Caco-2 (cell line): ENCODE data around the gene NKX2-3. TPM values are rescaled to one million over a fixed set of nuclear protein-coding genes. Genes with fewer than 3 reads are reported as not detected.

Experiments used
- BruUV-seq: library from RNA; stranded (reverse); fragments of 400-500 nt; replicated peaks from 2 replicates; lab custom pipeline; 2021; lab: Mats Ljungman, UMichigan
- CTCF ChIA-PET: fragments of 300-600 bp; sonication (Branson Sonifier 250); formaldehyde crosslinking; loops from one replicate; lab custom pipeline; 2022; ENCODE audit warnings: antibody characterized with exemption; lab: Charles Lee
- POLR2A ChIA-PET: fragments of 300-600 bp; sonication (Branson Sonifier 250); formaldehyde crosslinking; loops from one replicate; lab custom pipeline; 2022; ENCODE audit warnings: antibody characterized with exemption; lab: Charles Lee
- DNase-seq, 2 experiments: peaks; one replicate each; pipeline versions ENCODE4 v3.0.0 to v3.0.0-alpha.2; 2020 to 2022
- H3K27me3 ChIP-seq: replicated peaks from 2 replicates; pipeline ENCODE4 v1.6.0; 2011; ENCODE audit warnings: low read length; ENCODE audit not compliant: control insufficient read depth, insufficient read depth
- H3K36me3 ChIP-seq: 2 replicates; pipeline ENCODE4 v1.5.1; 2011; ENCODE audit warnings: low read length; ENCODE audit not compliant: control insufficient read depth, insufficient read depth
- H3K4me1 ChIP-seq: fragments of 250-450 bp; sonication (Bioruptor Pico); 2 replicates; pipeline ENCODE4 v1.5.1; 2020; ENCODE audit warnings: mild to moderate bottlenecking
- H3K4me3 ChIP-seq: 2 replicates; pipeline ENCODE4 v1.5.1; 2011; ENCODE audit warnings: low read depth, mild to moderate bottlenecking, control low read depth, low read length
- H3K9me3 ChIP-seq: fragments of 250-450 bp; sonication (Bioruptor Pico); 2 replicates; pipeline ENCODE4 v1.5.1; 2020; ENCODE audit warnings: mild to moderate bottlenecking, moderate library complexity
- H3K27ac Mint-ChIP-seq: one replicate; pipeline ENCODE4 v1.8.0; 2022; ENCODE audit warnings: mixed read lengths; ENCODE audit not compliant: unreplicated experiment
- H3K27me3 Mint-ChIP-seq: one replicate; pipeline ENCODE4 v1.8.0; 2022; ENCODE audit warnings: mixed read lengths; ENCODE audit not compliant: insufficient read depth, unreplicated experiment
- H3K36me3 Mint-ChIP-seq: one replicate; pipeline ENCODE4 v1.8.0; 2022; ENCODE audit warnings: mild to moderate bottlenecking, mixed read lengths; ENCODE audit not compliant: insufficient read depth, unreplicated experiment
- H3K4me1 Mint-ChIP-seq: one replicate; pipeline ENCODE4 v1.8.0; 2022; ENCODE audit warnings: low read depth, mixed read lengths; ENCODE audit not compliant: unreplicated experiment
- H3K4me3 Mint-ChIP-seq: one replicate; pipeline ENCODE4 v1.8.0; 2022; ENCODE audit warnings: mild to moderate bottlenecking, moderate library complexity, mixed read lengths; ENCODE audit not compliant: unreplicated experiment
- H3K9me3 Mint-ChIP-seq: one replicate; pipeline ENCODE4 v1.8.0; 2022; ENCODE audit warnings: mixed read lengths; ENCODE audit not compliant: unreplicated experiment
- CTCF ChIP-seq, 2 experiments: fragments of 200-600 bp in 1 of 2; IDR thresholded peaks; 1 replicate in 1 of 2; 2 replicates in 1 of 2; pipeline versions ENCODE4 v1.5.1 to v1.8.0; 2011 to 2022; ENCODE audit warnings: antibody characterized with exemption in 1 of 2, control low read depth in 1 of 2, inconsistent platforms in 1 of 2, low read depth in 1 of 2, low read length in 1 of 2, mild to moderate bottlenecking in 1 of 2, moderate library complexity in 1 of 2; ENCODE audit not compliant: insufficient read depth in 1 of 2, severe bottlenecking in 1 of 2, unreplicated experiment in 1 of 2
- intact Hi-C: fragments of 100-400 bp; cut with micrococcal nuclease; formaldehyde crosslinking; loops from one replicate; pipeline ENCODE4 v1.10.0; 2022; ENCODE audit not compliant: unreplicated experiment
- total RNA-seq: library from RNA; stranded (reverse); gene quantifications from 2 replicates; pipeline ENCODE4 v1.2.3, GENCODE V29; 2022

Gene NKX2-3
- total RNA-seq, 1 experiment from 2014 or later, result 0.43 TPM

GRCh38 chr10:99528494-99529441 lies 4.0 kb upstream of the NKX2-3 start:
- no peak overlapping the region for H3K4me3 ChIP-seq
- no peaks in the 10 kb centered on the region for H3K27me3 Mint-ChIP-seq
- H3K36me3 Mint-ChIP-seq, result peaks cover 4% of the 10 kb centered on the region
- no peak overlapping the region for H3K4me3 Mint-ChIP-seq
- H3K9me3 ChIP-seq, result no peaks in the 10 kb centered on the region
- no peak for DNase-seq
- no peak for TF ChIP-seq CTCF (IDR thresholded peaks at IDR 0.05; ENCODE audit: insufficient read depth in 1 of 2, low read depth in 1 of 2, low read length in 1 of 2, severe bottlenecking in 1 of 2, unreplicated experiment in 1 of 2)
- H3K36me3 ChIP-seq, result no peaks in the 10 kb centered on the region
- ChIA-PET POLR2A (no interaction called here), CTCF (no interaction called here)
- intact Hi-C loops, result no loop called here
- peaks cover 19% of the 10 kb centered on the region for H3K4me1 Mint-ChIP-seq
- no peaks in the 10 kb centered on the region for H3K27me3 ChIP-seq
- no peaks in the 10 kb centered on the region for H3K9me3 Mint-ChIP-seq
- no TSS peak for BruUV-seq
- H3K27ac Mint-ChIP-seq, result no peak overlapping the region
- peaks cover 12% of the 10 kb centered on the region; the same call in 1 of the 2 replicates for H3K4me1 ChIP-seq

GRCh38 chr10:99529591-99530107 lies 3.1 kb upstream of the NKX2-3 start:
- Mint-ChIP-seq H3K36me3 (peaks cover 4% of the 10 kb centered on the region), H3K27ac (no peak overlapping the region), H3K4me3 (no peak overlapping the region), H3K9me3 (no peaks in the 10 kb centered on the region), H3K4me1 (peaks cover 10% of the 10 kb centered on the region), H3K27me3 (no peaks in the 10 kb centered on the region)
- ChIA-PET POLR2A (no interaction called here), CTCF (interaction anchor here (0.6 kb wide), 1 partner anchor 257 kb away, joined by 3 read pairs; no protein-coding TSS in a partner anchor)
- no peak for TF ChIP-seq CTCF (IDR thresholded peaks at IDR 0.05; ENCODE audit: insufficient read depth in 1 of 2, low read depth in 1 of 2, low read length in 1 of 2, severe bottlenecking in 1 of 2, unreplicated experiment in 1 of 2)
- no peaks in the 10 kb centered on the region for H3K36me3 ChIP-seq
- H3K27me3 ChIP-seq, result no peaks in the 10 kb centered on the region
- H3K4me1 ChIP-seq, result peaks cover 12% of the 10 kb centered on the region; the same call in 1 of the 2 replicates
- H3K4me3 ChIP-seq, result no peak overlapping the region
- no TSS peak for BruUV-seq
- no peaks in the 10 kb centered on the region for H3K9me3 ChIP-seq
- intact Hi-C loops, result no loop called here
- DNase-seq, result no peak

GRCh38 chr10:99530108-99531025 lies 2.4 kb upstream of the NKX2-3 start:
- Histone ChIP-seq H3K4me3 (no peak overlapping the region), H3K36me3 (no peaks in the 10 kb centered on the region), H3K27me3 (no peaks in the 10 kb centered on the region), H3K4me1 (peaks cover 12% of the 10 kb centered on the region; the same call in 1 of the 2 replicates), H3K9me3 (no peaks in the 10 kb centered on the region)
- Mint-ChIP-seq H3K27me3 (no peaks in the 10 kb centered on the region), H3K27ac (no peak overlapping the region), H3K4me3 (no peak overlapping the region), H3K4me1 (peaks cover 8% of the 10 kb centered on the region), H3K9me3 (no peaks in the 10 kb centered on the region), H3K36me3 (peaks cover 4% of the 10 kb centered on the region)
- no peak for TF ChIP-seq CTCF (IDR thresholded peaks at IDR 0.05; ENCODE audit: insufficient read depth in 1 of 2, low read depth in 1 of 2, low read length in 1 of 2, severe bottlenecking in 1 of 2, unreplicated experiment in 1 of 2)
- ChIA-PET POLR2A (no interaction called here), CTCF (interaction anchor here (0.6 to 1.2 kb wide), 2 partner anchors 94 to 258 kb away, joined by 3 read pairs; no protein-coding TSS in a partner anchor)
- no peak for DNase-seq
- no TSS peak for BruUV-seq
- intact Hi-C loops, result no loop called here
